ENCODE results near the gene DENND1B. TPM values are rescaled to one million over a fixed set of nuclear protein-coding genes. Genes with fewer than 3 reads are reported as not detected.

The DENND1B gene
- total and polyA plus RNA-seq, 9 of the 15 experiments (the other 6 are each of a cell fraction or from before 2014, with no cell fraction given): 2.1 to 12.1 (median 7.5) TPM

DNA sequence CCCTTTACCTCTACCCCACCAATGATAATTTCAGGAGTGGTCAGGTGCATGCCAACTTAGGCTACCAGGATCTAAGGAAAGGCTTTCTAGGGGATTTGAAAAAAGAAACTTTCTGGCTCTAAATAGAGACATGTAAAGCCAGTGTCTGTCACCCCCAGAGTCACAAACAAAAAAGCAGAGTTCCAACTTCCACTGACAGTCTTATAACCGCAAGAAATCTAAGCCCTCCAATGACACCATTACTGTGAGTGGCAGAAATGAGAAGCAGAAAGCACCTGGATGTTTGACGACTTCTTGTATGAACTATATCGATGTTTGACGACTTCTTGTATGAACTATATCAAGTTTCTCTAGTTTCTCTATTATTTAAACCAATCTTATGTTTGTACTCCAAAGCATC is 6.0 kb downstream of the DENND1B start (continued):
- TF ChIP-seq, protein P1, sequence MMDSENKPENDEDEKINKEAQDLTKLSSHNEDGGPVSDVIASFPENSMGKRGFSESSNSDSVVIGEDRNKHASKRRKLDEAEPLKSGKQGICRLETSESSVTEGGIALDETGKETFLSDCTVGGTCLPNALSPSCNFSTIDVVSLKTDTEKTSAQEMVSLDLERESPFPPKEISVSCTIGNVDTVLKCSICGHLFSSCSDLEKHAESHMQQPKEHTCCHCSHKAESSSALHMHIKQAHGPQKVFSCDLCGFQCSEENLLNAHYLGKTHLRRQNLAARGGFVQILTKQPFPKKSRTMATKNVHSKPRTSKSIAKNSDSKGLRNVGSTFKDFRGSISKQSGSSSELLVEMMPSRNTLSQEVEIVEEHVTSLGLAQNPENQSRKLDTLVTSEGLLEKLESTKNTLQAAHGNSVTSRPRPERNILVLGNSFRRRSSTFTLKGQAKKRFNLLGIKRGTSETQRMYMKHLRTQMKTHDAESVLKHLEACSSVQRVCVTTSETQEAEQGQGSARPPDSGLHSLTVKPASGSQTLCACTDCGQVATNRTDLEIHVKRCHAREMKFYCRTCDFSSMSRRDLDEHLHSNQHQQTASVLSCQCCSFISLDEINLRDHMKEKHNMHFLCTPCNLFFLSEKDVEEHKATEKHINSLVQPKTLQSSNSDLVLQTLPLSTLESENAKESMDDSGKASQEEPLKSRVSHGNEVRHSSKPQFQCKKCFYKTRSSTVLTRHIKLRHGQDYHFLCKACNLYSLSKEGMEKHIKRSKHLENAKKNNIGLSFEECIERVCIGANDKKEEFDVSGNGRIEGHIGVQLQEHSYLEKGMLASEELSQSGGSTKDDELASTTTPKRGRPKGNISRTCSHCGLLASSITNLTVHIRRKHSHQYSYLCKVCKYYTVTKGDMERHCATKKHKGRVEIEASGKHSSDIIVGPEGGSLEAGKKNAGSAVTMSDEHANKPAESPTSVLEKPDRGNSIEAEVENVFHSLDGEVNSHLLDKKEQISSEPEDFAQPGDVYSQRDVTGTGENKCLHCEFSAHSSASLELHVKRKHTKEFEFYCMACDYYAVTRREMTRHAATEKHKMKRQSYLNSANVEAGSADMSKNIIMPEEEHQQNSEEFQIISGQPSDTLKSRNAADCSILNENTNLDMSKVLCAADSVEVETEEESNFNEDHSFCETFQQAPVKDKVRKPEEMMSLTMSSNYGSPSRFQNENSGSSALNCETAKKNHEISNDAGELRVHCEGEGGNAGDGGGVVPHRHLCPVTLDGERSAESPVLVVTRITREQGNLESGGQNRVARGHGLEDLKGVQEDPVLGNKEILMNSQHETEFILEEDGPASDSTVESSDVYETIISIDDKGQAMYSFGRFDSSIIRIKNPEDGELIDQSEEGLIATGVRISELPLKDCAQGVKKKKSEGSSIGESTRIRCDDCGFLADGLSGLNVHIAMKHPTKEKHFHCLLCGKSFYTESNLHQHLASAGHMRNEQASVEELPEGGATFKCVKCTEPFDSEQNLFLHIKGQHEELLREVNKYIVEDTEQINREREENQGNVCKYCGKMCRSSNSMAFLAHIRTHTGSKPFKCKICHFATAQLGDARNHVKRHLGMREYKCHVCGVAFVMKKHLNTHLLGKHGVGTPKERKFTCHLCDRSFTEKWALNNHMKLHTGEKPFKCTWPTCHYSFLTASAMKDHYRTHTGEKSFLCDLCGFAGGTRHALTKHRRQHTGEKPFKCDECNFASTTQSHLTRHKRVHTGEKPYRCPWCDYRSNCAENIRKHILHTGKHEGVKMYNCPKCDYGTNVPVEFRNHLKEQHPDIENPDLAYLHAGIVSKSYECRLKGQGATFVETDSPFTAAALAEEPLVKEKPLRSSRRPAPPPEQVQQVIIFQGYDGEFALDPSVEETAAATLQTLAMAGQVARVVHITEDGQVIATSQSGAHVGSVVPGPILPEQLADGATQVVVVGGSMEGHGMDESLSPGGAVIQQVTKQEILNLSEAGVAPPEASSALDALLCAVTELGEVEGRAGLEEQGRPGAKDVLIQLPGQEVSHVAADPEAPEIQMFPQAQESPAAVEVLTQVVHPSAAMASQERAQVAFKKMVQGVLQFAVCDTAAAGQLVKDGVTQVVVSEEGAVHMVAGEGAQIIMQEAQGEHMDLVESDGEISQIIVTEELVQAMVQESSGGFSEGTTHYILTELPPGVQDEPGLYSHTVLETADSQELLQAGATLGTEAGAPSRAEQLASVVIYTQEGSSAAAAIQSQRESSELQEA (IDR thresholded peaks at IDR 0.05; ENCODE audit: low read depth): no peak
